ENCODE measurements around the gene NRSN1.

DNA sequence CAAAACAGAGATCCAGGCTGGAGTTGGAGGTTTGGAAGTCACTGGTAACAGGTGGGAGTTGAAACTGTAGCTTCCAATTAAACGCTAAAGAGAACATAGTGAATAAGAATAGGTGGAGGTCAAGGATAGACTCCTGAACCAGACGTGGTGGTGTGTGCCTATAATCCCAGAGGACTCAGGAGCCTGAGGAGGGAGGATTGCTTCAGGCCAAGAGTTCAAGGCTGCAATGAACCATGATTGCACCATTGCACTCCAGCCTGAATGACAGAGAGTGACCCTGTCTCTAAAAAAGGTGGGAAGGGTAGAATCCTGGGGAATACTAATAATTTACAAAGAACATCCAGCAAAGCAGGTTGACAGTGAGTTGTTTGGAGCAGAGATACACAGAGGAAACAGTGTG, 13.6 kb downstream of the NRSN1 start:
- TF ChIP-seq EZH2 (IDR thresholded peaks at IDR 0.05; ENCODE audit: borderline replicate concordance, insufficient read depth, low read depth, low read length, poor library complexity, severe bottlenecking) (no peak), CTCF (IDR thresholded peaks at IDR 0.05) (no peak)
